Lower lobe of right lung (tissue), 2 donors: ENCODE data around the gene RGMB. TPM values are rescaled to one million over a fixed set of nuclear protein-coding genes. Genes with fewer than 3 reads are reported as not detected.
"Not testable (repeated sequence)": the region's sequence is repeated elsewhere in the genome, so short reads cannot be mapped to it uniquely, and the experiment has no call there.

Experiments used
- ATAC-seq, 2 donors: fragments of 200-7000 bp; cut with Tn5 transposase; one replicate each; pipeline ENCODE4 v1.9.1; 2020 to 2022; ENCODE audit warnings: mild to moderate bottlenecking in 2 of 2, moderate library complexity in 2 of 2
- DNase-seq: peaks from one replicate; pipeline ENCODE4 v3.0.0-alpha.2; 2020
- H3K27ac ChIP-seq: fragments of 200-600 bp; one replicate; pipeline ENCODE4 v1.8.0; 2022
- H3K27me3 ChIP-seq: fragments of 200-600 bp; one replicate; pipeline ENCODE4 v1.8.0; 2022; ENCODE audit warnings: low read depth
- H3K36me3 ChIP-seq: fragments of 200-600 bp; one replicate; pipeline ENCODE4 v1.8.0; 2022; ENCODE audit warnings: mild to moderate bottlenecking
- H3K4me1 ChIP-seq: fragments of 200-600 bp; one replicate; pipeline ENCODE4 v1.8.0; 2022
- H3K4me3 ChIP-seq: fragments of 200-600 bp; one replicate; pipeline ENCODE4 v1.8.0; 2022; ENCODE audit warnings: mild to moderate bottlenecking
- H3K9me3 ChIP-seq: fragments of 200-600 bp; one replicate; pipeline ENCODE4 v1.8.0; 2022
- intact Hi-C: fragments of 100-400 bp; cut with DNase I; formaldehyde crosslinking; loops from one replicate; pipeline ENCODE4 v1.11.0; 2022
- total RNA-seq: library from RNA; stranded (reverse); fragmentation: NEBNext Ultra II Directional; extraction: Animal tissue kit (Norgen Biotek cat#: 25700); gene quantifications from one replicate; pipeline ENCODE4 v1.2.1, GENCODE V29; 2021
- TF ChIP-seq, protein P1 (sequence below): fragments of 200-600 bp; IDR thresholded peaks from one replicate; pipeline ENCODE4 v1.8.0; 2022; ENCODE audit warnings: antibody characterized with exemption, mild to moderate bottlenecking
- donor health status: DM: no; HTN: yes; CAD: no; lungs with severe emphysema.

Gene RGMB
- total RNA-seq, 1 donor from 2014 or later, result 22.9 TPM

DNA sequence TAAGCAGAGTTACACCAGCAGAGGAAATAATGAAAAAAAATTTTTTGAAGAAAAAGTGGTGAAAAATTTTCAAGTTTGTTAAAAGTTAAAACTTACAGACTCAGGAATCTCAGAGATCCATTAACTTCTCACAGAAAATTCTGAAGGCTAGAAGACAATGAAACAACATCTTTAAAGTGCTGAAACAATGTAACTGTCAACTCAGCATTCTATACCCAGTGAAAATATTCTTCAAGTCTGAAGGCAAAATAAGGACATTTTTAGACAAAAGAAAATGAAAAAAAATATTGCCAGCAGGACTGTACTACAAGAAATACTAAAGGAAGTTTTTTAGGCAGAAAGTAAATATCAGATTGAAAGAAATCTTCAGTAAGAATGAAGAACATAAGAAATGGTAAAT, 36.7 kb upstream of the RGMB start:
- Histone ChIP-seq H3K4me1 (no peaks in the 10 kb centered on the region), H3K36me3 (no peaks in the 10 kb centered on the region), H3K4me3 (no peak overlapping the region), H3K27ac (no peak overlapping the region), H3K27me3 (no peaks in the 10 kb centered on the region), H3K9me3 (no peaks in the 10 kb centered on the region)
- DNase-seq (no peak), ATAC-seq (no peak)
- TF ChIP-seq, protein P1, sequence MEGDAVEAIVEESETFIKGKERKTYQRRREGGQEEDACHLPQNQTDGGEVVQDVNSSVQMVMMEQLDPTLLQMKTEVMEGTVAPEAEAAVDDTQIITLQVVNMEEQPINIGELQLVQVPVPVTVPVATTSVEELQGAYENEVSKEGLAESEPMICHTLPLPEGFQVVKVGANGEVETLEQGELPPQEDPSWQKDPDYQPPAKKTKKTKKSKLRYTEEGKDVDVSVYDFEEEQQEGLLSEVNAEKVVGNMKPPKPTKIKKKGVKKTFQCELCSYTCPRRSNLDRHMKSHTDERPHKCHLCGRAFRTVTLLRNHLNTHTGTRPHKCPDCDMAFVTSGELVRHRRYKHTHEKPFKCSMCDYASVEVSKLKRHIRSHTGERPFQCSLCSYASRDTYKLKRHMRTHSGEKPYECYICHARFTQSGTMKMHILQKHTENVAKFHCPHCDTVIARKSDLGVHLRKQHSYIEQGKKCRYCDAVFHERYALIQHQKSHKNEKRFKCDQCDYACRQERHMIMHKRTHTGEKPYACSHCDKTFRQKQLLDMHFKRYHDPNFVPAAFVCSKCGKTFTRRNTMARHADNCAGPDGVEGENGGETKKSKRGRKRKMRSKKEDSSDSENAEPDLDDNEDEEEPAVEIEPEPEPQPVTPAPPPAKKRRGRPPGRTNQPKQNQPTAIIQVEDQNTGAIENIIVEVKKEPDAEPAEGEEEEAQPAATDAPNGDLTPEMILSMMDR, result no peak
- intact Hi-C loops, result no loop called here

DNA sequence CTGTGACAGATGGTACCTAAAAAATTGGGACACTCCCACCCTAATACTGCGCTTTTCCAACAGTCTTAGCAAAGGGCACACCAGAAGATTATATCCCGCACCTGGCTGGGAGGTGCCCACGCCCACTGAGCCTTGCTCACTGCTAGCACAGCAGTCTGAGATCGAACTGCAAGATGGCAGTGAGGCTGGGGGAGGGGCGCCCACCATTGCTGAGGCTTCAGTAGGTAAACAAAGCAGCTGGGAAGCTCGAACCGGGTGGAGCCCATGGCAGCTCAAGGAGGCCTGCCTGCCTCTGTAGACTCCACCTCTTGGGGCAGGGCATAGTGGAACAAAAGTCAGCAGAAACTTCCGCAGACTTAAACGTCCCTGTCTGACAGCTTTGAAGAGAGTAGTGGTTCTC, 36.0 kb upstream of the RGMB start:
- H3K9me3 ChIP-seq, H3K4me3 ChIP-seq, ATAC-seq, H3K36me3 ChIP-seq, H3K4me1 ChIP-seq, H3K27ac ChIP-seq, DNase-seq, intact Hi-C loops, H3K27me3 ChIP-seq: not testable (repeated sequence)

DNA sequence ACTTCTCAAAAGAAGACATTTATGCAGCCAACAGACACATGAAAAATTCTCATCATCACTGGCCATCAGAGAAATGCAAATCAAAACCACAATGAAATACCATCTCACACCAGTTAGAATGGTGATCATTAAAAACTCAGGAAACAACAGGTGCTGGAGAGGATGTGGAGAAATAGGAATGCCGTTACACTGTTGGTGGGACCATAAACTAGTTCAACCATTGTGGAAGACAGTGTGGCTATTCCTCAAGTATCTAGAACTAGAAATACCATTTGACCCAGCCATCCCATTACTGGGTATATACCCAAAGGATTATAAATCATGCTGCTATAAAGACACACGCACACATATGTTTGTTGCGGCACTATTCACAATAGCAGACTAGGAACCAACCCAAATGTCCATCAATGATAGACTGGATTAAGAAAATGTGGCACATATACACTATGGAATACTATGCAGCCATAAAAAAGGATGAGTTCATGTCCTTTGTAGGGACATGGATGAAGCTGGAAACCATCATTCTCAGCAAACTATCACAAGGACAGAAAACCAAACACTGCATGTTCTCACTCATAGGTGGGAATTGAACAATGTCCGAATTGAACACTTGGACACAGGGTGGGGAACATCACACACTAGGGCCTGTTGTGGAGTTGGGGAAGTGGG, 34.8 kb upstream of the RGMB start:
- ATAC-seq, H3K27me3 ChIP-seq, H3K9me3 ChIP-seq, DNase-seq, H3K27ac ChIP-seq, H3K4me3 ChIP-seq, H3K36me3 ChIP-seq, H3K4me1 ChIP-seq, intact Hi-C loops: not testable (repeated sequence)

DNA sequence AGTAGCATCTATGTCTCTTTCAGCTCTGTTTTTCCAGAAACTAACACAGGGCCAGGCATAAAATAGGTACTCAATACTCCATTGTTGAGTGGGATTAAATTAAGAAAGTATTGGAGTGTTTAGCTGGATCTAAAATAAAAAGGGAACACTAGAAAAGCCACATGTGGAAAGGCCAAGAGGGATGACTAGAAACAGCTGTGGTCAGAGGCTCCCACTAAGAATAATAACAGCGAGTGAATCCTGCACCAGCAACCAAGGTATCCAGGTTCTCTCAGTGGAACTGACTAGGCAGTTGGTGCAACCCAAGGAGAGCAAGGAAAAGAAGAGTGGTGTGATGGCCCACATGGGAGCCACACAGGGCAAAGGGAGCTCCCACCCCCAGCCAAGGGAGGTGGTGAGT, 31.5 kb upstream of the RGMB start:
- Histone ChIP-seq H3K27me3 (no peaks in the 10 kb centered on the region), H3K9me3 (peaks cover 5% of the 10 kb centered on the region), H3K4me1 (no peaks in the 10 kb centered on the region), H3K36me3 (no peaks in the 10 kb centered on the region), H3K4me3 (no peak overlapping the region), H3K27ac (no peak overlapping the region)
- intact Hi-C loops, result no loop called here
- ATAC-seq (no peak), DNase-seq (no peak)
- TF ChIP-seq, protein P1, result no peak

DNA sequence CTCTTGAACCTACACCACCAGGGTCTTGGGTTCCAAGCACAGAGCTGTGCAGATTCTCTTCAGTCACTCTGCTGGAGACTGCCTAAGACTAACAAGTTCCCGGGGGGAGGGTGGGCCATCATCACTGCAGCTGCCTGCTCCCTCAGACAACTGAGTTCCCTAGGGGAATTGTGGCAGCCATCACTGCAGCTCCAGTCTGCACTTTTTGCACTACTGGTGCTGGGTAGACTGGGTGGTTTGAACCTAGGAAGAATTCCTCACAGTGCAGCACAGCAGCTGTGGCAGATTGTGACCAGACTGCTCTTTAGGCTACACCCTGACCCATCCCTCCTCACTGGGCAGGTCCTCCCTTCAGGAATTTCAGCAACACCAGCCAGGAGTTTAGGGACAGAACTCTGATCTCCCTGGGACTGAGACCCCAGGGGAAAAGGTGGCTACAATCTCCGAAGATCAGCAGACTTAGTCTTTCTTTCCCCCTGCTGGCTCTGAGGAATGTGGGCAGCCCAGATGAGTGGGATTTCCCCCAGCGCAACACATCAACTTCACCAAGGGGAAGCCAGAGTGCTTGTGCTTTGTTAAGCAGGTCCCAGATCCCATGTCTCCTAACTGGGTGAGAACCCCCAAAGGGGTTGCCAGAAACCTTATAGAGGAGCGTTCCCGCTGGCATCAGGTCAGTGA, 30.9 kb upstream of the RGMB start:
- H3K4me3 ChIP-seq, result no peak overlapping the region
- H3K27ac ChIP-seq, result no peak overlapping the region
- ATAC-seq (no peak), DNase-seq (no peak)
- H3K4me1 ChIP-seq, result no peaks in the 10 kb centered on the region
- no peaks in the 10 kb centered on the region for H3K27me3 ChIP-seq
- TF ChIP-seq, protein P1, result no peak
- H3K36me3 ChIP-seq, result no peaks in the 10 kb centered on the region
- intact Hi-C loops, result no loop called here
- H3K9me3 ChIP-seq, result peaks cover 5% of the 10 kb centered on the region

DNA sequence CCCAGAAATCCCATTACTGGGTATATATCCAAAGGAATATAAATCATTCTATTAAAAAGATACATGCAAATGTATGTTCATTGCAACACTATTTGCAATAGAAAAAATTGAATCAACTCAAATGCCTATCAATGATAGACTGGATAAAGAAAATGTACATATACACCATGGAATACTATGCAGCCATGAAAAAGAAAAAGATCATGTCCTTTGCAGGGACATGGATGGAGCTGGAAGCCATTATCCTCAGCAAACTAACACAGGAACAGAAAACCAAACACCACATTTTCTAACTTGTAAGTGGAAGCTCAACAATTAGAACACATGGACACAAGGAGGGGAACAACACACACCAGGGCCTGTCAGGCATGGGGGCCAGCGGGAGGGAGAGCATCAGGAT, 25.2 kb upstream of the RGMB start:
- H3K27ac ChIP-seq, DNase-seq: not testable (repeated sequence)

DNA sequence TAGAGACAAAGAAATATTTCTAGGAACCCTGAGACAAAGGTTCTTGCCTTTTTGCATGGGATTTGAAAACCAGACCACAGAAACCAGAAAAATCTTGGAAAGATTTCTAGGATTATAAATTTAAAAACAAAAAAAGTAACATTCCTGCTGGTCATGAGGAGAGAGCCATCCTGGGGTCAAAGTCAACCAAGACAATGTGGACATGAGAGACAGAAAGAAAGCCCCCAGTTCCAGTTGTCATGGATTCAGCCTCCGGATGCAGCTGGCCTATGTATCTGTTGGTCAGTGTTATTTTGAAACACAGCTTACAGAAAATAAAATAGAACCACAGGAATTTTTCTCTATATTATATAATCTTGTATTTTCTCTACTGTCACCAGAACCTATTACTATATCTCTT, 24.4 kb upstream of the RGMB start:
- peaks cover 5% of the 10 kb centered on the region for H3K9me3 ChIP-seq
- no peaks in the 10 kb centered on the region for H3K27me3 ChIP-seq
- no peaks in the 10 kb centered on the region for H3K4me1 ChIP-seq
- DNase-seq (no peak), ATAC-seq (no peak)
- intact Hi-C loops, result no loop called here
- no peak overlapping the region for H3K27ac ChIP-seq
- TF ChIP-seq, protein P1, result no peak
- H3K36me3 ChIP-seq, result no peaks in the 10 kb centered on the region
- H3K4me3 ChIP-seq, result no peak overlapping the region

More for the DNA sequence above, 25.2 kb upstream of the RGMB start:
- H3K4me3 ChIP-seq, H3K9me3 ChIP-seq, H3K27me3 ChIP-seq, ATAC-seq, H3K36me3 ChIP-seq, intact Hi-C loops, H3K4me1 ChIP-seq: not testable (repeated sequence)
